Skeletal muscle tissue (tissue), 4 donors: Measurements from ENCODE around the gene TAS2R38. TPM values are rescaled to one million over a fixed set of nuclear protein-coding genes. Genes with fewer than 3 reads are reported as not detected.
"Not testable (repeated sequence)": the region's sequence is repeated elsewhere in the genome, so short reads cannot be mapped to it uniquely, and the experiment has no call there.

Source experiments
- H3K27ac ChIP-seq: one replicate; pipeline ENCODE4 v1.7.0; 2013; ENCODE audit warnings: mild to moderate bottlenecking, low read depth, low read length, inconsistent platforms
- H3K27me3 ChIP-seq, 3 donors: one replicate each; pipeline ENCODE4 v1.7.0; 2013; ENCODE audit warnings: low read length in 3 of 3; ENCODE audit not compliant: control insufficient read depth in 3 of 3, insufficient read depth in 3 of 3
- H3K36me3 ChIP-seq, 3 donors: one replicate each; pipeline ENCODE4 v1.7.0; 2013; ENCODE audit warnings: low read length in 3 of 3; ENCODE audit not compliant: control insufficient read depth in 3 of 3, insufficient read depth in 3 of 3
- H3K4me1 ChIP-seq, 3 donors: one replicate each; pipeline ENCODE4 v1.7.0; 2013; ENCODE audit warnings: low read length in 3 of 3, mild to moderate bottlenecking in 3 of 3; ENCODE audit not compliant: control insufficient read depth in 3 of 3, insufficient read depth in 3 of 3
- H3K4me3 ChIP-seq, 3 donors: one replicate each; pipeline ENCODE4 v1.7.0; 2013; ENCODE audit warnings: low read length in 3 of 3
- H3K9ac ChIP-seq, 3 donors: one replicate each; pipeline ENCODE4 v1.7.0; 2013; ENCODE audit warnings: low read length in 3 of 3, mild to moderate bottlenecking in 3 of 3, moderate library complexity in 2 of 3, low read depth in 1 of 3
- H3K9me3 ChIP-seq, 3 donors: one replicate each; pipeline ENCODE4 v1.7.0; 2013; ENCODE audit warnings: low read length in 3 of 3; ENCODE audit not compliant: control insufficient read depth in 3 of 3
- total RNA-seq: library from RNA; depleted of rRNA; stranded (reverse); fragments of >200 nt; gene quantifications from one replicate; pipeline ENCODE4 v1.2.3, GENCODE V29; 2014
- donor health status: Osteomylitis.

Gene TAS2R38
- total RNA-seq, 1 donor from 2014 or later = not detected

DNA sequence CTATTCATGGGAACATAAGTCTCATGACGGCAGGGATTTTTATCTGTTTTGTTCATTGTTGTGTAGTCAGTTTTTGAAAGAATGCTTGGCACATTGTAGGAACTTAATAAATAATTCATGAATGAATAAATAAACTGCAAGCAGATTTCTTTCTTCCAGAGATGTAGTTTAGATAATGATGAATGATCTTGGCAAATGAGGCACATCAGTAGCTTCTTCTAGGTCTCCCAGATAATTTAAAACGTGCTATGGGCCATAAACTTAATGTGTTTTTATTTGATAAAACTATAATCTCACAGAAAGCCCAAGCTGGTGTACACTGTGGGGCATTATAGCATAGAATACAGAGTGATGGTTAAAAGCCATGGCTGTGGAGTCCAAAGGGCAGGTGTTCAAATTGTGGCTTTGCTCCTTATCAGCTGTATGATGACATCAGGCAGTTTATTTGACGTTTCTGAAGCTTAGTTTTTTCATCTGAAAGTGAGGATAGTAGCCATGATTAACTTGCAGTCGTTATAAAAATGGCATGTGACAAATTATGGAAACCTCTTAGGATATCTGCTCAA is 25.6 kb upstream of the TAS2R38 start:
- H3K27ac ChIP-seq = no peak overlapping the region
- H3K9me3 ChIP-seq = no peaks in the 10 kb centered on the region
- H3K36me3 ChIP-seq = no peaks in the 10 kb centered on the region
- no peak overlapping the region for H3K4me3 ChIP-seq
- H3K27me3 ChIP-seq = no peaks in the 10 kb centered on the region
- H3K9ac ChIP-seq = no peak overlapping the region
- H3K4me1 ChIP-seq = no peaks in the 10 kb centered on the region

DNA sequence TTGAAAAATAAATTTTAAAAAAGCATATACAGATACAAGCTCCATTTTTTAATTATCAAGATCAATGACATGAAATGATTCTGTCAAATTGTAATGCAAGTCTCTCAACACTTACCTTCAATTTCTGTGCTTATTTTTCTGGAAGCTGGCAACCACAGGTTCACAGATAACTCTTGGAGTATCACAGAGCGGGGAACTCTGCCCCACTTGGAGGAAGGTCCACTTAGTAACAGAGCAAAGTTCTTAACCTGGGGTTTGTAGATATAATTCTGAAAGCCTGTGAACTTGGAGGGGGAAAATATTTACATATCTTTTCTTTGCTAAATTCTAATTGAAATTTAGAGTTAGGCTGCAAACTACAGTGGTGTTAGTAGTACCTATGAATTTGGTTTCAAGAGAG is 19.8 kb upstream of the TAS2R38 start:
- Histone ChIP-seq H3K9me3 (no peaks in the 10 kb centered on the region), H3K36me3 (no peaks in the 10 kb centered on the region), H3K27ac (no peak overlapping the region), H3K4me3 (no peak overlapping the region), H3K4me1 (no peaks in the 10 kb centered on the region), H3K27me3 (no peaks in the 10 kb centered on the region), H3K9ac (no peak overlapping the region)

DNA sequence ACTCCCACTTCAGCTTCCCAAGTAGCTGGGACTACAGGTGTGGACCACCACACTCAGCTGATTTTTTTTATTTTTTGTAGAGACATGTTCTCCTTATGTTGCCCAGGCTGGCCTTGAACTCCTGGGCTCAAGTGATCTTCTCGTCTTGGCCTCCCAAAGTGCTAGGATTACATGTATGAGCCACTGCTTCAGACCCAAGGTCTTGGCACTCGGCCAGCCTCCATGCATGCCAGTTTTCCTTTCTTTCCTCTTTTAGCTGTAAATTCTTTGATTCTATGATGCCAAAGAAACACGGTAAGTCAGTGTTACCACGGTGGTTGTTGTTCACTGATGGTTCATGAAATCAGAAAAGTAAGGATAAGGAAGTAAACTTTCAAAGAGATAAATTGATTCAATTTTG is 19.1 kb upstream of the TAS2R38 start:
- Histone ChIP-seq H3K27ac (no peak overlapping the region), H3K4me1 (no peaks in the 10 kb centered on the region), H3K9me3 (no peaks in the 10 kb centered on the region)

GRCh38 chr7:141992156-141992555 is 18.6 kb upstream of the TAS2R38 start:
- no peaks in the 10 kb centered on the region for H3K36me3 ChIP-seq
- no peaks in the 10 kb centered on the region for H3K4me1 ChIP-seq
- H3K9ac ChIP-seq = no peak overlapping the region
- no peak overlapping the region for H3K4me3 ChIP-seq
- H3K27ac ChIP-seq = no peak overlapping the region
- H3K27me3 ChIP-seq = no peaks in the 10 kb centered on the region
- no peaks in the 10 kb centered on the region for H3K9me3 ChIP-seq

More for the DNA sequence above, 19.1 kb upstream of the TAS2R38 start:
- Histone ChIP-seq H3K4me3 (no peak overlapping the region), H3K36me3 (no peaks in the 10 kb centered on the region), H3K27me3 (no peaks in the 10 kb centered on the region), H3K9ac (no peak overlapping the region)

DNA sequence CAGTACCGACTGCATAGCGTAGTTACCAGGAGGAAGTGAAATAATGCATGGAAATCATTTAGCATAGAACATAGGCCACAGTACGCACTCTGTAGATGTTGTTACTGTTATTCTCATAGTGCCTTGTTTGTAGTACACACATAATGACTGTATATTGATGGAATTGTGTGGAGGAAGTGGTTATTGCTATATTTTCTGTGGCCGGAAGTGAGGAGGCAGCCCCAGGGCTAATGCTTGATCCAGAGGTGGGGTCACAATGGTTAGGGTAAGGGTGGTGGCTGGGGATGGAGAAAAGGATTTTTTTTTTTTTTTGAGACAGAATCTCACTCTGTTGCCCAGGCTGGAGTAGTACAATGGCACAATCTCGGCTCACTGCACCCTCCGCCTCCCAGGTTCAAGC is 17.6 kb upstream of the TAS2R38 start:
- no peaks in the 10 kb centered on the region for H3K4me1 ChIP-seq
- H3K9ac ChIP-seq = no peak overlapping the region
- H3K27ac ChIP-seq = no peak overlapping the region
- no peaks in the 10 kb centered on the region for H3K27me3 ChIP-seq
- H3K9me3 ChIP-seq = no peaks in the 10 kb centered on the region
- H3K36me3 ChIP-seq = no peaks in the 10 kb centered on the region
- H3K4me3 ChIP-seq = no peak overlapping the region

GRCh38 chr7:141990011-141990725 is 16.6 kb upstream of the TAS2R38 start:
- H3K4me3 ChIP-seq = no peak overlapping the region

GRCh38 chr7:141987803-141988202 is 14.2 kb upstream of the TAS2R38 start:
- not testable (repeated sequence) for H3K27ac ChIP-seq, H3K27me3 ChIP-seq, H3K9me3 ChIP-seq, H3K4me1 ChIP-seq, H3K36me3 ChIP-seq, H3K9ac ChIP-seq, H3K4me3 ChIP-seq

More at GRCh38 chr7:141990011-141990725, 16.6 kb upstream of the TAS2R38 start:
- Histone ChIP-seq H3K4me1 (no peaks in the 10 kb centered on the region), H3K27ac (no peak overlapping the region), H3K9me3 (no peaks in the 10 kb centered on the region), H3K36me3 (no peaks in the 10 kb centered on the region), H3K9ac (no peak overlapping the region), H3K27me3 (no peaks in the 10 kb centered on the region)

GRCh38 chr7:141986923-141987322 is 13.3 kb upstream of the TAS2R38 start:
- H3K4me1 ChIP-seq = no peaks in the 10 kb centered on the region
- no peaks in the 10 kb centered on the region for H3K27me3 ChIP-seq
- no peak overlapping the region for H3K27ac ChIP-seq

DNA sequence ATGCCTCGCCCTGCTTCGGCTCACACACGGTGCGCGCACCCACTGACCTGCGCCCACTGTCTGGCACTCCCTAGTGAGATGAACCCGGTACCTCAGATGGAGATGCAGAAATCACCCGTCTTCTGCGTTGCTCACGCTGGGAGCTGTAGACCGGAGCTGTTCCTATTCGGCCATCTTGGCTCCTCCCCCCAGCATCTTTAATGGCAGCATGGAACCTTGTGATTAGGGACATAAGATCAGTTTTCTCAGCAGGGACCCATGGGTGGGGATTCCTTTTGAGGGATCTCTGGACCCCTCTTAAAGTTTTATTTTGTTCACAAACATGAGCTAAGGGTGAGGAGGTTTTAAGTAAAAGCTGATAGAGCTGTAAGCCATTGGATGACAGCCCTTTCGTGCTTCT is 12.4 kb upstream of the TAS2R38 start:
- H3K9ac ChIP-seq, H3K4me3 ChIP-seq, H3K27me3 ChIP-seq, H3K9me3 ChIP-seq, H3K4me1 ChIP-seq, H3K27ac ChIP-seq, H3K36me3 ChIP-seq: not testable (repeated sequence)

More at GRCh38 chr7:141986923-141987322, 13.3 kb upstream of the TAS2R38 start:
- no peaks in the 10 kb centered on the region for H3K36me3 ChIP-seq
- H3K4me3 ChIP-seq = no peak overlapping the region
- H3K9me3 ChIP-seq = no peaks in the 10 kb centered on the region
- no peak overlapping the region for H3K9ac ChIP-seq

GRCh38 chr7:141979568-141979967 is 6.0 kb upstream of the TAS2R38 start:
- Histone ChIP-seq H3K36me3 (no peaks in the 10 kb centered on the region), H3K27me3 (no peaks in the 10 kb centered on the region), H3K27ac (no peak overlapping the region), H3K4me3 (no peak overlapping the region), H3K4me1 (no peaks in the 10 kb centered on the region), H3K9me3 (no peaks in the 10 kb centered on the region), H3K9ac (no peak overlapping the region)
